Suprapubic skin (tissue), 4 donors: ENCODE measurements around the gene TCF12. TPM values are rescaled to one million over a fixed set of nuclear protein-coding genes. Genes with fewer than 3 reads are reported as not detected.
A peak's percentile ranks its signal among the peaks of the same experiment; 100 is the strongest.

Experiments
- DNase-seq, 2 donors: peaks; one replicate each; pipeline ENCODE4 v3.0.0-alpha.2; 2019; ENCODE audit warnings: low spot score in 2 of 2
- H3K27ac ChIP-seq: fragments of 200-600 bp; sonication (generic); one replicate; pipeline ENCODE4 v1.5.1; 2019
- H3K27me3 ChIP-seq: fragments of 200-600 bp; sonication (generic); one replicate; pipeline ENCODE4 v1.5.1; 2019
- H3K36me3 ChIP-seq: fragments of 200-600 bp; sonication (generic); one replicate; pipeline ENCODE4 v1.5.1; 2019
- H3K4me1 ChIP-seq: fragments of 200-600 bp; sonication (generic); one replicate; pipeline ENCODE4 v1.5.1; 2019
- H3K4me3 ChIP-seq: fragments of 200-600 bp; sonication (generic); one replicate; pipeline ENCODE4 v1.5.1; 2019; ENCODE audit warnings: mild to moderate bottlenecking
- H3K9me3 ChIP-seq: fragments of 200-600 bp; sonication (generic); one replicate; pipeline ENCODE4 v1.5.1; 2019
- CTCF ChIP-seq, 2 donors: fragments of 200-600 bp in 1 of 2; fragments of 450-650 bp in 1 of 2; sonication (generic) in 1 of 2; IDR thresholded peaks; one replicate each; pipeline ENCODE4 v1.5.1; 2016 to 2019; ENCODE audit warnings: antibody characterized with exemption in 2 of 2, mild to moderate bottlenecking in 1 of 2, moderate library complexity in 1 of 2
- EP300 ChIP-seq: sonication (generic); formaldehyde crosslinking; IDR thresholded peaks from one replicate; pipeline ENCODE4 v1.6.1; 2017; ENCODE audit warnings: antibody characterized with exemption
- POLR2A ChIP-seq, 2 donors: fragments of 450-650 bp; IDR thresholded peaks; one replicate each; pipeline ENCODE4 v1.6.1; 2017; ENCODE audit warnings: antibody characterized with exemption in 2 of 2, mild to moderate bottlenecking in 2 of 2, moderate library complexity in 2 of 2
- POLR2AphosphoS5 ChIP-seq, 3 donors: sonication (generic); formaldehyde crosslinking; IDR thresholded peaks; one replicate each; pipeline ENCODE4 v1.6.1; 2017; ENCODE audit warnings: antibody characterized with exemption in 3 of 3
- WGBS: methylation state at CpG from one replicate; pipeline ENCODE4 v1.1.5; 2018; 5-methylcytosine and 5-hydroxymethylcytosine counted together
- total RNA-seq, 4 donors: library from RNA; depleted of rRNA; stranded (reverse); fragments of >200 nt; gene quantifications; one replicate each; pipeline ENCODE4 v1.1.0, GENCODE V29; 2016

Gene TCF12
- total RNA-seq, 4 donors from 2014 or later = 91.3 to 118 (median 105) TPM

- WGBS = 74% methylated on average over 2 of the region's 2 CpGs
- DNase-seq = no peak
- Histone ChIP-seq H3K27me3 (no peaks in the 10 kb centered on the region), H3K27ac (no peak overlapping the region), H3K4me3 (no peak overlapping the region), H3K36me3 (no peaks in the 10 kb centered on the region), H3K4me1 (peaks cover 25% of the 10 kb centered on the region), H3K9me3 (no peaks in the 10 kb centered on the region)
- TF ChIP-seq CTCF (IDR thresholded peaks at IDR 0.05) (no peak), POLR2AphosphoS5 (IDR thresholded peaks at IDR 0.05) (no peak), POLR2A (IDR thresholded peaks at IDR 0.05) (no peak), EP300 (no peak)
These were observed 304.9 kb downstream of the TCF12 start for GRCh38 chr15:57223345-57223744.

GRCh38 chr15:57223887-57224286 lies 305.4 kb downstream of the TCF12 start:
- TF ChIP-seq CTCF (IDR thresholded peaks at IDR 0.05) = no peak
- no peak for DNase-seq
- Histone ChIP-seq H3K9me3 (no peaks in the 10 kb centered on the region), H3K4me1 (peaks cover 21% of the 10 kb centered on the region), H3K27me3 (no peaks in the 10 kb centered on the region), H3K27ac (no peak overlapping the region), H3K36me3 (no peaks in the 10 kb centered on the region), H3K4me3 (no peak overlapping the region)
- 83% methylated on average over 2 of the region's 2 CpGs for WGBS

- Histone ChIP-seq H3K27ac (no peak overlapping the region), H3K4me1 (peaks cover 17% of the 10 kb centered on the region), H3K36me3 (no peaks in the 10 kb centered on the region), H3K4me3 (no peak overlapping the region), H3K27me3 (no peaks in the 10 kb centered on the region), H3K9me3 (no peaks in the 10 kb centered on the region)
- 26% methylated on average over 2 of the region's 2 CpGs for WGBS
- DNase-seq = no peak
- TF ChIP-seq POLR2A (IDR thresholded peaks at IDR 0.05) (no peak), POLR2AphosphoS5 (IDR thresholded peaks at IDR 0.05) (no peak), CTCF (IDR thresholded peaks at IDR 0.05) (no peak), EP300 (no peak)
These were observed 306.2 kb downstream of the TCF12 start for GRCh38 chr15:57224664-57225063.

- Histone ChIP-seq H3K27ac (no peak overlapping the region), H3K36me3 (peaks cover 3% of the 10 kb centered on the region), H3K27me3 (no peaks in the 10 kb centered on the region), H3K4me3 (no peak overlapping the region), H3K9me3 (no peaks in the 10 kb centered on the region), H3K4me1 (peaks cover 15% of the 10 kb centered on the region)
- no peak for DNase-seq
- no peak for TF ChIP-seq EP300
- TF ChIP-seq POLR2AphosphoS5 (IDR thresholded peaks at IDR 0.05) = no peak
- no peak for TF ChIP-seq POLR2A (IDR thresholded peaks at IDR 0.05)
- no peak for TF ChIP-seq CTCF (IDR thresholded peaks at IDR 0.05)
- 80% methylated on average over 3 of the region's 3 CpGs for WGBS
These were observed 308.7 kb downstream of the TCF12 start for GRCh38 chr15:57227166-57227565.

GRCh38 chr15:57227899-57228298 lies 309.5 kb downstream of the TCF12 start:
- Histone ChIP-seq H3K36me3 (peaks cover 9% of the 10 kb centered on the region), H3K4me1 (peaks cover 15% of the 10 kb centered on the region), H3K27me3 (no peaks in the 10 kb centered on the region), H3K27ac (peak overlapping the region; percentile 24), H3K9me3 (no peaks in the 10 kb centered on the region), H3K4me3 (no peak overlapping the region)
- no peak for TF ChIP-seq POLR2AphosphoS5 (IDR thresholded peaks at IDR 0.05)
- no peak for TF ChIP-seq POLR2A (IDR thresholded peaks at IDR 0.05)
- no peak for TF ChIP-seq CTCF (IDR thresholded peaks at IDR 0.05)
- no peak for TF ChIP-seq EP300
- DNase-seq = no peak
- WGBS = 56% methylated on average over 2 of the region's 2 CpGs
